Mesenchymal stem cell (in vitro differentiated cells and primary cell): ENCODE measurements around the gene IFT27.
A peak's percentile ranks its signal among the peaks of the same experiment; 100 is the strongest.

Source experiments
- DNase-seq: peaks from one replicate; pipeline ENCODE4 v3.0.0-alpha.2; 2013
- H2AFZ ChIP-seq: one replicate; pipeline ENCODE4 v1.6.1; 2013; ENCODE audit warnings: low read depth, mild to moderate bottlenecking, control low read depth, inconsistent platforms, low read length, moderate library complexity
- H2AK5ac ChIP-seq: 2 replicates; pipeline ENCODE4 v1.6.1; 2013; ENCODE audit warnings: low read length, moderate library complexity, mild to moderate bottlenecking, inconsistent platforms; ENCODE audit not compliant: severe bottlenecking
- H2BK120ac ChIP-seq: one replicate; pipeline ENCODE4 v1.6.1; 2013; ENCODE audit warnings: low read depth, mild to moderate bottlenecking, inconsistent platforms, low read length, moderate library complexity
- H2BK12ac ChIP-seq, 2 experiments: one replicate each; pipeline ENCODE4 v1.6.1; 2013; ENCODE audit warnings: inconsistent platforms in 2 of 2, low read length in 2 of 2, mild to moderate bottlenecking in 2 of 2, moderate library complexity in 2 of 2, control low read depth in 1 of 2
- H2BK15ac ChIP-seq: one replicate; pipeline ENCODE4 v1.6.1; 2013; ENCODE audit warnings: mild to moderate bottlenecking, low read depth, inconsistent platforms; ENCODE audit not compliant: poor library complexity, severe bottlenecking
- H2BK5ac ChIP-seq: 2 replicates; pipeline ENCODE4 v1.6.1; 2013; ENCODE audit warnings: low read depth, mild to moderate bottlenecking, low read length, control low read depth, inconsistent platforms; ENCODE audit not compliant: poor library complexity, severe bottlenecking
- H3K14ac ChIP-seq, 2 experiments: one replicate each; pipeline ENCODE4 v1.6.1; 2013; ENCODE audit warnings: inconsistent platforms in 2 of 2, low read length in 2 of 2, control low read depth in 1 of 2, mild to moderate bottlenecking in 1 of 2, moderate library complexity in 1 of 2
- H3K18ac ChIP-seq, 2 experiments: one replicate each; pipeline ENCODE4 v1.6.1; 2013; ENCODE audit warnings: inconsistent platforms in 2 of 2, low read length in 2 of 2, control low read depth in 1 of 2, low read depth in 1 of 2, mild to moderate bottlenecking in 1 of 2
- H3K23ac ChIP-seq, 2 experiments: one replicate each; pipeline ENCODE4 v1.6.1; 2013; ENCODE audit warnings: inconsistent platforms in 2 of 2, low read length in 2 of 2, mild to moderate bottlenecking in 2 of 2, moderate library complexity in 2 of 2, control low read depth in 1 of 2
- H3K27ac ChIP-seq: 2 replicates; pipeline ENCODE4 v1.5.1; 2013; ENCODE audit warnings: mild to moderate bottlenecking, moderate library complexity, low read length, control low read depth, inconsistent platforms; ENCODE audit not compliant: poor library complexity, severe bottlenecking
- H3K27me3 ChIP-seq, 2 experiments: 2 replicates each; pipeline versions ENCODE4 v1.6.1 to v1.7.0; 2013; ENCODE audit warnings: low read length in 2 of 2, mild to moderate bottlenecking in 2 of 2, moderate library complexity in 2 of 2, control low read depth in 1 of 2, inconsistent platforms in 1 of 2; ENCODE audit not compliant: control insufficient read depth in 1 of 2, insufficient read depth in 1 of 2
- H3K36me3 ChIP-seq, 2 experiments: 2 replicates each; pipeline versions ENCODE4 v1.6.1 to v1.7.0; 2013; ENCODE audit warnings: low read length in 2 of 2, control low read depth in 1 of 2, inconsistent platforms in 1 of 2, low read depth in 1 of 2, mild to moderate bottlenecking in 1 of 2; ENCODE audit not compliant: insufficient read depth in 2 of 2, control insufficient read depth in 1 of 2
- H3K4ac ChIP-seq, 2 experiments: one replicate each; pipeline ENCODE4 v1.6.1; 2013; ENCODE audit warnings: inconsistent platforms in 2 of 2, low read length in 2 of 2, mild to moderate bottlenecking in 2 of 2, moderate library complexity in 2 of 2, control low read depth in 1 of 2, low read depth in 1 of 2
- H3K4me1 ChIP-seq: 2 replicates; pipeline ENCODE4 v1.6.1; 2013; ENCODE audit warnings: low read depth, low read length, control low read depth; ENCODE audit not compliant: control insufficient read depth, insufficient read depth
- H3K4me2 ChIP-seq: 2 replicates; pipeline ENCODE4 v1.6.1; 2013; ENCODE audit warnings: low read length, mild to moderate bottlenecking, inconsistent platforms; ENCODE audit not compliant: poor library complexity, severe bottlenecking
- H3K4me3 ChIP-seq, 2 experiments: 2 replicates each; pipeline versions ENCODE4 v1.5.1 to v1.7.0; 2013; ENCODE audit warnings: low read length in 2 of 2, mild to moderate bottlenecking in 2 of 2, control low read depth in 1 of 2, low read depth in 1 of 2; ENCODE audit not compliant: insufficient read depth in 1 of 2
- H3K79me1 ChIP-seq: replicated peaks from 2 replicates; pipeline ENCODE4 v1.6.1; 2013; ENCODE audit warnings: mild to moderate bottlenecking, control low read depth, low read length, inconsistent platforms; ENCODE audit not compliant: poor library complexity, severe bottlenecking
- H3K9ac ChIP-seq: 2 replicates; pipeline ENCODE4 v1.7.0; 2013; ENCODE audit warnings: mild to moderate bottlenecking, low read length, moderate library complexity
- H3K9me3 ChIP-seq: 2 replicates; pipeline ENCODE4 v1.7.0; 2013; ENCODE audit warnings: mild to moderate bottlenecking, low read length; ENCODE audit not compliant: control insufficient read depth
- H4K8ac ChIP-seq: one replicate; pipeline ENCODE4 v1.6.1; 2013; ENCODE audit warnings: inconsistent platforms, mild to moderate bottlenecking, low read length, moderate library complexity
- H4K91ac ChIP-seq: one replicate; pipeline ENCODE4 v1.6.1; 2013; ENCODE audit warnings: mild to moderate bottlenecking, low read length, inconsistent platforms
- WGBS: methylation state at CpG from one replicate; pipeline ENCODE4 v1.1.7; 2013; ENCODE audit warnings: mixed read lengths; 5-methylcytosine and 5-hydroxymethylcytosine counted together

The IFT27 gene

GRCh38 chr22:36741968-36742367 is 34.0 kb downstream of the IFT27 start:
- no peak overlapping the region for H2BK5ac ChIP-seq
- no peak overlapping the region for H2AK5ac ChIP-seq
- H3K4me2 ChIP-seq = no peak overlapping the region
- no peak overlapping the region for H4K91ac ChIP-seq
- H2AFZ ChIP-seq = no peak overlapping the region
- H3K23ac ChIP-seq = no peak overlapping the region
- no peak overlapping the region for H3K4ac ChIP-seq
- no peak overlapping the region for H2BK120ac ChIP-seq
- no peak overlapping the region for H3K18ac ChIP-seq
- no peaks in the 10 kb centered on the region for H3K79me1 ChIP-seq
- H3K27ac ChIP-seq = no peak overlapping the region
- no peak overlapping the region for H3K4me3 ChIP-seq
- no peak overlapping the region for H2BK15ac ChIP-seq
- peaks cover 1% of the 10 kb centered on the region for H3K4me1 ChIP-seq
- H3K9me3 ChIP-seq = peaks cover 9% of the 10 kb centered on the region
- H3K9ac ChIP-seq = no peak overlapping the region
- no peak overlapping the region for H3K14ac ChIP-seq
- DNase-seq = no peak
- peaks cover 54 to 68% of the 10 kb centered on the region in 2 experiments for H3K27me3 ChIP-seq
- H2BK12ac ChIP-seq = no peak overlapping the region
- no peak overlapping the region for H4K8ac ChIP-seq
- no peaks in the 10 kb centered on the region for H3K36me3 ChIP-seq
- 53% methylated on average over 6 of the region's 6 CpGs for WGBS

- Histone ChIP-seq H2BK15ac (no peak overlapping the region), H3K79me1 (no peaks in the 10 kb centered on the region), H3K27ac (no peak overlapping the region), H3K4ac (no peak overlapping the region), H4K91ac (no peak overlapping the region), H2AK5ac (no peak overlapping the region), H3K9me3 (peaks cover 9% of the 10 kb centered on the region), H4K8ac (no peak overlapping the region), H3K36me3 (no peaks in the 10 kb centered on the region), H3K4me3 (no peak overlapping the region), H3K27me3 (peaks cover 55 to 70% of the 10 kb centered on the region in 2 experiments), H2BK120ac (no peak overlapping the region), H3K18ac (no peak overlapping the region), H3K23ac (no peak overlapping the region), H3K14ac (no peak overlapping the region), H2AFZ (no peak overlapping the region), H2BK5ac (no peak overlapping the region), H2BK12ac (no peak overlapping the region), H3K9ac (no peak overlapping the region), H3K4me2 (no peak overlapping the region), H3K4me1 (peaks cover 1% of the 10 kb centered on the region)
- WGBS = 77% methylated on average over 8 of the region's 8 CpGs
- peak; percentile 12 for DNase-seq
Measured at GRCh38 chr22:36741204-36741793, 34.6 kb downstream of the IFT27 start.

GRCh38 chr22:36740716-36741115 is 35.2 kb downstream of the IFT27 start:
- H4K8ac ChIP-seq = no peak overlapping the region
- H3K4me1 ChIP-seq = peaks cover 1% of the 10 kb centered on the region
- H3K23ac ChIP-seq = no peak overlapping the region
- WGBS = 75% methylated on average over 4 of the region's 4 CpGs
- no peak overlapping the region for H3K27ac ChIP-seq
- H3K18ac ChIP-seq = no peak overlapping the region
- H3K79me1 ChIP-seq = no peaks in the 10 kb centered on the region
- no peak overlapping the region for H3K4me2 ChIP-seq
- H2BK12ac ChIP-seq = no peak overlapping the region
- no peak overlapping the region for H2BK5ac ChIP-seq
- H3K4ac ChIP-seq = no peak overlapping the region
- peaks cover 9% of the 10 kb centered on the region for H3K9me3 ChIP-seq
- no peak overlapping the region for H2BK120ac ChIP-seq
- H3K36me3 ChIP-seq = no peaks in the 10 kb centered on the region
- no peak overlapping the region for H4K91ac ChIP-seq
- DNase-seq = no peak
- H3K14ac ChIP-seq = no peak overlapping the region
- no peak overlapping the region for H2BK15ac ChIP-seq
- H3K9ac ChIP-seq = no peak overlapping the region
- H3K27me3 ChIP-seq = peaks cover 54 to 69% of the 10 kb centered on the region in 2 experiments
- H2AK5ac ChIP-seq = no peak overlapping the region
- H3K4me3 ChIP-seq = no peak overlapping the region
- H2AFZ ChIP-seq = no peak overlapping the region

GRCh38 chr22:36739185-36739584 is 36.7 kb downstream of the IFT27 start:
- Histone ChIP-seq H3K36me3 (no peaks in the 10 kb centered on the region), H3K9ac (no peak overlapping the region), H3K14ac (no peak overlapping the region), H3K4me1 (peaks cover under 1% of the 10 kb centered on the region), H3K18ac (no peak overlapping the region), H3K23ac (no peak overlapping the region), H2BK12ac (no peak overlapping the region), H2BK120ac (no peak overlapping the region), H4K91ac (no peak overlapping the region), H2AFZ (no peak overlapping the region), H3K9me3 (peaks cover 9% of the 10 kb centered on the region), H3K4ac (no peak overlapping the region), H3K4me3 (no peak overlapping the region), H3K79me1 (no peaks in the 10 kb centered on the region), H2BK5ac (no peak overlapping the region), H3K4me2 (no peak overlapping the region), H4K8ac (no peak overlapping the region), H2AK5ac (no peak overlapping the region), H3K27me3 (peaks cover 42 to 57% of the 10 kb centered on the region in 2 experiments), H3K27ac (no peak overlapping the region), H2BK15ac (no peak overlapping the region)
- 61% methylated on average over 1 of the region's 1 CpG for WGBS
- no peak for DNase-seq
